KMS-11 (cell line): Measurements from ENCODE around the gene HMGXB4.

Experiments
- H2AFZ ChIP-seq: fragments of 200-600 bp; sonication (generic); 2 replicates; pipeline ENCODE4 v1.6.1; 2016; ENCODE audit warnings: antibody characterized with exemption, mixed run types, low read depth
- H3K27ac ChIP-seq: fragments of 200-600 bp; sonication (generic); 2 replicates; pipeline ENCODE4 v1.6.1; 2016; ENCODE audit warnings: mild to moderate bottlenecking, mixed run types
- H3K27me3 ChIP-seq: fragments of 200-600 bp; sonication (generic); 2 replicates; pipeline ENCODE4 v1.6.1; 2017; ENCODE audit warnings: mild to moderate bottlenecking, low read depth, mixed run types, moderate library complexity; ENCODE audit not compliant: insufficient read depth
- H3K36me3 ChIP-seq: fragments of 200-600 bp; sonication (generic); 2 replicates; pipeline ENCODE4 v1.6.1; 2017; ENCODE audit warnings: mild to moderate bottlenecking, mixed run types; ENCODE audit not compliant: insufficient read depth
- H3K4me1 ChIP-seq: fragments of 200-600 bp; sonication (generic); 2 replicates; pipeline ENCODE4 v1.6.1; 2016; ENCODE audit warnings: mild to moderate bottlenecking, low read depth, mixed run types; ENCODE audit not compliant: poor library complexity, severe bottlenecking
- H3K4me2 ChIP-seq: fragments of 200-600 bp; sonication (generic); 2 replicates; pipeline ENCODE4 v1.7.0; 2016; ENCODE audit warnings: mild to moderate bottlenecking, mixed run types
- H3K4me3 ChIP-seq: fragments of 200-600 bp; sonication (generic); IDR thresholded peaks from 2 replicates; pipeline ENCODE4 v1.6.1; 2017; ENCODE audit warnings: low read depth, low read length, mixed read lengths; ENCODE audit not compliant: insufficient read depth
- H3K79me2 ChIP-seq: fragments of 200-600 bp; sonication (generic); 2 replicates; pipeline ENCODE4 v1.6.1; 2016; ENCODE audit warnings: low read depth, mixed run types; ENCODE audit not compliant: insufficient read depth
- H3K9ac ChIP-seq: fragments of 200-600 bp; sonication (generic); 2 replicates; pipeline ENCODE4 v1.6.1; 2016; ENCODE audit warnings: mild to moderate bottlenecking, mixed run types
- H4K20me1 ChIP-seq: fragments of 200-600 bp; sonication (generic); 2 replicates; pipeline ENCODE4 v1.6.1; 2016; ENCODE audit warnings: mild to moderate bottlenecking, mixed run types; ENCODE audit not compliant: insufficient read depth
- CTCF ChIP-seq: fragments of 200-600 bp; sonication (generic); conservative IDR thresholded peaks from 2 replicates; pipeline ENCODE4 v1.6.1; 2017; ENCODE audit warnings: low read depth, mild to moderate bottlenecking, antibody characterized with exemption, low read length, moderate library complexity, mixed read lengths

Gene HMGXB4

GRCh38 chr22:35257321-35258190, at the start of gene HMGXB4:
HMGXB4 (plus strand) TSS chr22:35257493; CDS start chr22:35262391, 4,898 bp downstream.
- no peaks in the 10 kb centered on the region for H3K36me3 ChIP-seq
- peaks cover 18% of the 10 kb centered on the region for H3K79me2 ChIP-seq

DNA sequence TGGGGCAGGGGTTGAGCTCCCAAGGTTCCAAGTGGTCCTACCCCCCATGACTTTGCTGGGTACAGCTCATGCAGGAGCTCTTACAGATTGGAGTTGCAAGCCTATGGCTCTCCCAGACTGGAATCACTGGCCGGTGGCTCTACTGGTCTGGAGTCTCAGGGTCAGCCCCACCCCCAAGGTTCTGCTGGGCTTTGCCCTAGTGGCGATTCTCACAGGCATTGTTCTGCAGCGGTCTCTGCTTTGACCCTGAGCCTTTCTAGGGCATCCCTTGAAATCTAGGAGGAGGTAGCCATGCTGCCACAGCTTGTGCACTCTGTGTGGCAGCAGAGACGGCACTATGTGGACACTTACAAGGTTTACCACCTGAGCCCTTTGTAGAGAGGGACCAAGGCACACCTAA, 49.3 kb upstream of the HMGXB4 start:
- no peaks in the 10 kb centered on the region for H3K36me3 ChIP-seq

More at GRCh38 chr22:35257321-35258190, at the start of gene HMGXB4:
- H3K4me1 ChIP-seq: peaks cover 18% of the 10 kb centered on the region
- H3K4me3 ChIP-seq: peak within 1 kb of the TSS; percentile 23
- peak within 1 kb of the TSS; percentile 99 for H3K9ac ChIP-seq
- no peaks in the 10 kb centered on the region for H4K20me1 ChIP-seq
- no peak for TF ChIP-seq CTCF
- peak within 1 kb of the TSS; percentile 85 for H3K27ac ChIP-seq
- no peaks in the 10 kb centered on the region for H3K27me3 ChIP-seq
- peak within 1 kb of the TSS; percentile 100 for H2AFZ ChIP-seq
- H3K4me2 ChIP-seq: peak within 1 kb of the TSS; percentile 88

DNA sequence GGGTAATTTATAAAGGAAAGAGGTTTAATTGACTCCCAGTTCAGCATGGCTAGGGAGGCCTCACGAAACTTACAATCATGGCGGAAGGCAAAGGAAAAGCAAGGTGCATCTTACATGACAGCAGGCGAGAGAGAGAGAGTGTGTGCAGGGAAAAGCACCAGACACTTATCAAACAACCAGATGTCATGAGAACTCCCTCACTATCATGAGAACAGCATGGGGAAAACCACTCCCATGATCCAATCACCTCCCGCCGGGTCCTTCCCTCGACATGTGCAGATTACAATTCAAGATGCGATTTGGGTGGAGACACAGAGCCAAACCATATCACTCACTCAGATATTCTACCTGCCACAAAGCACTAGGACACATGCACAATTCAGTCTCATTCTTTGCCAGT, 48.1 kb upstream of the HMGXB4 start:
- no peak overlapping the region for H3K27ac ChIP-seq
- H3K4me3 ChIP-seq: no peak overlapping the region
- TF ChIP-seq CTCF: no peak
- no peak overlapping the region for H3K9ac ChIP-seq
- no peaks in the 10 kb centered on the region for H4K20me1 ChIP-seq
- no peaks in the 10 kb centered on the region for H3K79me2 ChIP-seq
- H3K36me3 ChIP-seq: no peaks in the 10 kb centered on the region
- H3K4me2 ChIP-seq: no peak overlapping the region
- no peak overlapping the region for H2AFZ ChIP-seq
- no peaks in the 10 kb centered on the region for H3K4me1 ChIP-seq
- no peaks in the 10 kb centered on the region for H3K27me3 ChIP-seq

More for the DNA sequence above, 49.3 kb upstream of the HMGXB4 start:
- Histone ChIP-seq H3K27ac (no peak overlapping the region), H3K27me3 (no peaks in the 10 kb centered on the region), H3K4me2 (no peak overlapping the region), H3K9ac (no peak overlapping the region), H3K79me2 (no peaks in the 10 kb centered on the region), H2AFZ (no peak overlapping the region), H3K4me1 (no peaks in the 10 kb centered on the region), H4K20me1 (no peaks in the 10 kb centered on the region), H3K4me3 (no peak overlapping the region)
- no peak for TF ChIP-seq CTCF

GRCh38 chr22:35212009-35212408, 45.3 kb upstream of the HMGXB4 start:
- no peaks in the 10 kb centered on the region for H3K27me3 ChIP-seq
- H3K9ac ChIP-seq: no peak overlapping the region
- H3K27ac ChIP-seq: no peak overlapping the region
- H2AFZ ChIP-seq: no peak overlapping the region
- H4K20me1 ChIP-seq: no peaks in the 10 kb centered on the region
- TF ChIP-seq CTCF: no peak
- H3K4me3 ChIP-seq: no peak overlapping the region
- no peaks in the 10 kb centered on the region for H3K36me3 ChIP-seq
- no peak overlapping the region for H3K4me2 ChIP-seq
- no peaks in the 10 kb centered on the region for H3K4me1 ChIP-seq
- H3K79me2 ChIP-seq: no peaks in the 10 kb centered on the region
